OCI-LY7 (cell line): ENCODE results near the gene ARTN.

Experiments used
- CTCF ChIP-seq: fragments of 200-600 bp; sonication (generic); conservative IDR thresholded peaks from 2 replicates; pipeline ENCODE4 v1.5.1; 2014; ENCODE audit warnings: mild to moderate bottlenecking, antibody characterized with exemption, low read length, moderate library complexity, mixed read lengths
- EZH2phosphoT487 ChIP-seq: fragments of 200-600 bp; sonication (generic); IDR thresholded peaks from 2 replicates; pipeline ENCODE4 v1.6.1; 2018; ENCODE audit warnings: low read depth, borderline replicate concordance, mild to moderate bottlenecking, mixed run types, antibody characterized with exemption, low read length, moderate library complexity, mixed read lengths

GRCh38 chr1:43969416-43969745 lies 35.8 kb downstream of the ARTN start:
- TF ChIP-seq CTCF = no peak
- TF ChIP-seq EZH2phosphoT487 = no peak
